Dedifferentiated amniotic fluid mesenchymal stem cell (primary cell): ENCODE measurements around the gene PTPRN2.
"Not testable (repeated sequence)": the region's sequence is repeated elsewhere in the genome, so short reads cannot be mapped to it uniquely, and the experiment has no call there.

Experiments used
- DNase-seq: peaks from one replicate; pipeline ENCODE4 v3.0.0-alpha.2; 2016; ENCODE audit errors: extremely low spot score

Gene PTPRN2

GRCh38 chr7:157569967-157570366 is 1017.7 kb downstream of the PTPRN2 start:
- DNase-seq: no peak

GRCh38 chr7:157568770-157569584 is 1018.6 kb downstream of the PTPRN2 start:
- no peak for DNase-seq

GRCh38 chr7:157568106-157568769 is 1019.4 kb downstream of the PTPRN2 start:
- no peak for DNase-seq

GRCh38 chr7:157567666-157568065 is 1020.0 kb downstream of the PTPRN2 start:
- DNase-seq: no peak

DNA sequence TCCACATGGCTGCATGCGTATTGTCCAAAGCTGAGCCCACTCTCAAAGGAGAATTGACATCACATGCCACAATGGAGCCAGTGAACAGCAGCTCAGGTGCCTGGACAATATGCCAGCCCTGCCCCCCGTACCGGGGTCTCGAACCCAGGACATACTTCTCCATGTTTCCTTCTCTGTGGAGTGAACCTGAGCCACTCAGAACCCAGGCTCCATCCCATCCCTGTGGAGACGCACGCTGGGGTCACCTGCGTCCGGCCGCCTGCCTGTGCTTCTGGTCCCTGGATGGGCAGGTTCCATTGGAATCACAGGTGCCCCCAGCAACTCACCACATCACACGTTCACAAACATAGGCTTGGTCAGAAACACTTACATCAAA is 1021.0 kb downstream of the PTPRN2 start:
- no peak for DNase-seq

DNA sequence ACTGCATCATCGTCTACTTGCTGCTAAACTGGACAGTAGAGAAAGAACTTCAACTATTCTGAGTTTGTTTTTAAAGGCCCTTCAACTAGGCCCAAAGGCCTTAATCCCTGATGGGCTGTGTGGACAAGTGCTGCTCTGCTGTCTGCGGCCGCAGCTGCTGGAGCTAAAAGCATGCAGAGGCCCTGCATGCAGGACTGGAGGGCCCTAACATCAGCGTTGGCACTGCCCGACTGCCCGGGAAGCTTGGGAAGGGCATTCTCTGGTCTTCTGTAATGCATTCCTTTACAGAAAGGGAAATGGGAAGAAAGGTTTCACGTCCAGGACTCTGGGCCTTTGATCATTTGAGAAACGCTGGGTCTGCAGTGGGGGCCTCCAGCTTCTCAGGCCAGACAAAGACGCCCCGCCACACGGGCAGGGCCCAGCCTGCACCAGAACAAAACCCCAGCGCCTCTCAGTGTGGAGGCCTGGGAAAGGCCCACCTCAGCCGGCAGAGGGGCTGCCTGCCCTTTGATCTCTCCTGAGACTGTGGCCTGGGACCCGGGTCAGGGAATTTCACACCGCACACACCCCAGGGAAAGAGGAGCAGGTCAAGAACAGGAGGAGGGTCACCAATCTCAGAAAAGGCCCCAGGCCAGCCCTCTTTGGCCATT is 1021.5 kb downstream of the PTPRN2 start:
- DNase-seq: no peak

- no peak for DNase-seq
Observed at GRCh38 chr7:157565201-157565626, 1022.4 kb downstream of the PTPRN2 start.

GRCh38 chr7:157564517-157565177 is 1023.0 kb downstream of the PTPRN2 start:
- no peak for DNase-seq

GRCh38 chr7:157563467-157564135 is 1024.0 kb downstream of the PTPRN2 start:
- not testable (repeated sequence) for DNase-seq

GRCh38 chr7:157562522-157563398 is 1024.9 kb downstream of the PTPRN2 start:
- not testable (repeated sequence) for DNase-seq

DNA sequence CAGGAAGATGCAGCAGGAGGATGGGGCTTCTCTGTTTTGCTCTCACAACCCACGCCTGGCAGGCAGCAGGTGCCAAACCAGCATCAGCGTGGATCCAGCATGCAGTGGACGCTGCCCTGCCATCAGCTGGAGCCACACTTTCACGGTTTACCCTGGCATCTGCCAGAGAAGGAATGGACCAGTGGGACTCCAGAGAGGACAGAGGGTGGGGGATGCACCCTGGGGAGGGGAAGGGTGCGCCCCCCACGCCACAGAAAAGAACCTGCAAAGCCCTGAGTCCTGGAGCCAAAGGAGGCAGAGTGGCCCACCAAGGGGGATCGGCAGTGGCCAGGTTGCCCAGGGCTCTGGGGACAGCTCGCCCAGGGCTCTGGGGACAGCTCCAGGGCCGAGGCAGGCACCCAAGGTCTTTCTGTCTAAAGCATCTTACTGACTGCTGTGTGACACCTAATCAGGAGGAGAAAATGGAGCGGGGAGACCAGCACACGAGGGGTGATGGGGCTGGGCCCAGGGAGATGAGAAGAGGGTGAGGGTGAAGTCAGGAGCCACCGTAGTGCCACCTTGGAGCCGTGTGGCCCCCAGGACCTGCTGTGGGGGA is 1025.7 kb downstream of the PTPRN2 start:
- DNase-seq: no peak

GRCh38 chr7:157561523-157561785 is 1026.2 kb downstream of the PTPRN2 start:
- DNase-seq: no peak

GRCh38 chr7:157560710-157561522 is 1026.7 kb downstream of the PTPRN2 start:
- DNase-seq: no peak

DNA sequence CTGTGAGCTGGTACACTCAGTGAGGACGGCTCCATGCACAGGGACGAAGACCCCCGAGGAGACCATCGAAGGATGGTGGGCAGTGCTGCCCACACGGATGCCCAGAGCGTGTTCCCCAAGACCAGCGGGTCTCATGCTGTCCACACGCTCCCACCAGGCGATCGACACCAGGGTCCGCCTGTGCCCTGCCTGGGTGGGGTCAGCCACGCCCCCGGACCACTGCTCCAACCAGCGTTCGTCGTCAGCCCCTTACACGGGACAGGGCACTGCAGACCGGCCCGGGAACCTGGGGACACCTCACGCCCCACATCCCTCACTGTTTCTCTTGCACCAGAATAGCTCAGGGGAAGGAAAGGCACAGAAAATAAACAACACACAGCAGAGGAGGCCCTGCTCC is 1027.4 kb downstream of the PTPRN2 start:
- DNase-seq: no peak

GRCh38 chr7:157559596-157560257 is 1027.9 kb downstream of the PTPRN2 start:
- no peak for DNase-seq

GRCh38 chr7:157558875-157559595 is 1028.6 kb downstream of the PTPRN2 start:
- DNase-seq: no peak

- DNase-seq: no peak
Observed at GRCh38 chr7:157558516-157558874, 1029.1 kb downstream of the PTPRN2 start.

DNA sequence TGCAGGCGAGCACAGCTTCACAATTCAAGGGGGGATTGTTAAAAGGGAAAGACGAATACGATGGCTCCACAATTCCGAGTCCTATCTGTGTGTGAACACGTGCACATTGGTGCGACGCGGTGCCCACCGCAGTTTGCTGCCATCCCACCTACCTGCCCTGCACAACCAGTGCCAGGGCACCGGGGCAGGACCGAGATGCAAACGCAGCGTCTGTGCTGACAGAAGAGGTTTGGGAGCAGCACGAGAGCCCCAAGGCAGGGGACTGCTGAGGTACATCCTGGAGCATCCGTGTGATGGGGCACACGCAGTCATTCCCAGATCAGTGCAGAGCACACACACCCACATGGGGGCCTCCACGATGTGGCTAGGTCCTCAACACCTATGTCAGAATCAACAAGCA is 1029.6 kb downstream of the PTPRN2 start:
- DNase-seq: no peak

GRCh38 chr7:157557263-157557662 is 1030.4 kb downstream of the PTPRN2 start:
- no peak for DNase-seq
